ENCODE results near the gene THAP9. TPM values are rescaled to one million over a fixed set of nuclear protein-coding genes. Genes with fewer than 3 reads are reported as not detected.

THAP9 gene
- total and polyA plus RNA-seq, 7 donors, result 3.4 to 10.2 (median 7.6) TPM

DNA sequence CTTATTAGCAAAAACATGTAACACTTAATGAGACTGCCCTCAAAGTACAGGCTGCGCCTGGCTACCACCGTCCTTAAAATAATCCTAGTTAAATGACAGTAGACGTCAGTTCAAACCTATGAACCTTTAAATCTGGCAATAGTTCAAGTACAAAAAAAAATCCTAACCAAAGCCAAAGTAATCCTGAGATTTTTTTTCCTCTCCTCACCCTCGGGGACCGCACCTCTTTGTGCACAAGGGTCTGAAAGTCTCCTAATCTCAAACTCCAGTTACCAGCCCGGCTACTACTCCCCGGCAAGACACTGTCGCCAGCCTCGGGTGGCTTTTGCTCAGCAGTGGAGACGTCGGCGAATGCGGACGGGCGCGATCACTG, 10.0 kb upstream of the THAP9 start:
- ATAC-seq (peak; percentile 1 to 43 (median 28)), DNase-seq (no peak)
- H3K27ac ChIP-seq, result peak overlapping the region; percentile 86
- peaks cover 37% of the 10 kb centered on the region for H3K4me1 ChIP-seq
- intact Hi-C loops (cut with DNase I), result loop anchor here (5.0 to 10.0 kb wide), 3 partner anchors 122 to 516 kb away; partner anchors contain the start of genes COPS4 (in 1 of the 2), HNRNPD (in 1 of the 2) and LIN54 (in 1 of the 2)
- no peaks in the 10 kb centered on the region for H3K9me3 ChIP-seq
- H3K4me3 ChIP-seq, result peak overlapping the region; percentile 66
- H3K27me3 ChIP-seq (ENCODE audit: insufficient read depth in 3 of 3, low read length in 2 of 3), result no peaks in the 10 kb centered on the region
- peaks cover 5 to 30% of the 10 kb centered on the region in 2 donors for H3K36me3 ChIP-seq (ENCODE audit: insufficient read depth in 1 of 2, low read depth in 1 of 2)
- TF ChIP-seq, protein P1, sequence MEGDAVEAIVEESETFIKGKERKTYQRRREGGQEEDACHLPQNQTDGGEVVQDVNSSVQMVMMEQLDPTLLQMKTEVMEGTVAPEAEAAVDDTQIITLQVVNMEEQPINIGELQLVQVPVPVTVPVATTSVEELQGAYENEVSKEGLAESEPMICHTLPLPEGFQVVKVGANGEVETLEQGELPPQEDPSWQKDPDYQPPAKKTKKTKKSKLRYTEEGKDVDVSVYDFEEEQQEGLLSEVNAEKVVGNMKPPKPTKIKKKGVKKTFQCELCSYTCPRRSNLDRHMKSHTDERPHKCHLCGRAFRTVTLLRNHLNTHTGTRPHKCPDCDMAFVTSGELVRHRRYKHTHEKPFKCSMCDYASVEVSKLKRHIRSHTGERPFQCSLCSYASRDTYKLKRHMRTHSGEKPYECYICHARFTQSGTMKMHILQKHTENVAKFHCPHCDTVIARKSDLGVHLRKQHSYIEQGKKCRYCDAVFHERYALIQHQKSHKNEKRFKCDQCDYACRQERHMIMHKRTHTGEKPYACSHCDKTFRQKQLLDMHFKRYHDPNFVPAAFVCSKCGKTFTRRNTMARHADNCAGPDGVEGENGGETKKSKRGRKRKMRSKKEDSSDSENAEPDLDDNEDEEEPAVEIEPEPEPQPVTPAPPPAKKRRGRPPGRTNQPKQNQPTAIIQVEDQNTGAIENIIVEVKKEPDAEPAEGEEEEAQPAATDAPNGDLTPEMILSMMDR (IDR thresholded peaks at IDR 0.05), result no peak
- 0 to 1% (median 0%) methylated on average over 16 of the region's 16 CpGs for WGBS, 3 donors

DNA sequence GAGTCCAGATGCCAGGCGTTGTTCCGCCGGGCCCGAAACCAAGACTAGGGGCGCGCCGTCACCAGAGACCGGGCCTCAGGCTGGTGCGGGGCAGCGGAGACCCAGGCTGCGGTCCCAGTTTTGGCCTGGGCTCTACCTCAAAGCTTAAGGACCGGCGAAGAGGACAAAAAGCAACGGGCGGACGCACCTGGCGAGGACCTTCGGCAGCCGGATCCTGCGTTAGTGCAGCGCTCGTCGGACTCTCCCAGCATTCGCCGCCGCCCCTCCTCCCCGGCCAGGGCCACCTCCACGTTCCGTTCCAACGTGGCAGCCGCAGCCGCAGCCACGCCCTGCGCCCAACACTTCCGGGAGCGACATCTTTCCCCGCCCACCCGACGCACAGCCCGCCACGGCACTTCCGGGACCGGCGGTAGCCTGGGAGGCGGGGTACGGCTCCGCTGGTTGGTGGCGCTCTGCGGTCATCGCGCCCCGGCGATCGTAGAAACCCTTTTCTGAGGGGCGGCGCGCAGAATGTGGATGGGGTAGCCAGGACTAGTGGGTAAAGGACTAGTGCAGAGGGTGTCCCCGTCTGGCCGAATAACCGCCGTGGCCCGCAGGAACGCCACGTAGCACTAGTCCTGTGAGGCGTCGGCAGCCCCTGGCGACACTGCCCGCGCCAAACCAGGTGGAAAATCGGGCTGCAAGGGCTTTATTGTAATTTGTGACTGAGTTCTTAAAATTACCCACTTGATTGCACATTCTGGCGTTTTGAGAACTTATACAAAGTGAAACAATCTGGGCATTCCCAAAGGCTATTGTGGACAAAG, 9.4 kb upstream of the THAP9 start, which contains the start of gene SEC31A:
TSS of gene SEC31A (minus strand) at position 253 of the 806 bp plus-strand sequence. CDS start 9,217 bp downstream, outside the sequence.
- peaks cover 5 to 35% of the 10 kb centered on the region in 2 donors for H3K36me3 ChIP-seq (ENCODE audit: insufficient read depth in 1 of 2, low read depth in 1 of 2)
- ATAC-seq, result peak; percentile 97 to 99 (median 98)
- peak within 1 kb of the TSS; percentile 86 for H3K27ac ChIP-seq
- peaks cover 31% of the 10 kb centered on the region for H3K4me1 ChIP-seq
- intact Hi-C loops (cut with DNase I), result loop anchor here (1.0 to 10.0 kb wide), 4 partner anchors 9 to 516 kb away; partner anchors contain the start of genes COPS4 (in 1 of the 2), HNRNPD (in 1 of the 2), LIN54 (in 1 of the 2) and THAP9 (in 1 of the 2)
- no peaks in the 10 kb centered on the region for H3K27me3 ChIP-seq (ENCODE audit: insufficient read depth in 3 of 3, low read length in 2 of 3)
- TF ChIP-seq, protein P1 (IDR thresholded peaks at IDR 0.05), result no peak
- H3K4me3 ChIP-seq, result peak within 1 kb of the TSS; percentile 66
- DNase-seq, result peak; percentile 96 to 98
- WGBS, 3 donors, result 0 to 1% (median 1%) methylated on average over 69 to 71 of the region's 71 CpGs
- no peaks in the 10 kb centered on the region for H3K9me3 ChIP-seq

DNA sequence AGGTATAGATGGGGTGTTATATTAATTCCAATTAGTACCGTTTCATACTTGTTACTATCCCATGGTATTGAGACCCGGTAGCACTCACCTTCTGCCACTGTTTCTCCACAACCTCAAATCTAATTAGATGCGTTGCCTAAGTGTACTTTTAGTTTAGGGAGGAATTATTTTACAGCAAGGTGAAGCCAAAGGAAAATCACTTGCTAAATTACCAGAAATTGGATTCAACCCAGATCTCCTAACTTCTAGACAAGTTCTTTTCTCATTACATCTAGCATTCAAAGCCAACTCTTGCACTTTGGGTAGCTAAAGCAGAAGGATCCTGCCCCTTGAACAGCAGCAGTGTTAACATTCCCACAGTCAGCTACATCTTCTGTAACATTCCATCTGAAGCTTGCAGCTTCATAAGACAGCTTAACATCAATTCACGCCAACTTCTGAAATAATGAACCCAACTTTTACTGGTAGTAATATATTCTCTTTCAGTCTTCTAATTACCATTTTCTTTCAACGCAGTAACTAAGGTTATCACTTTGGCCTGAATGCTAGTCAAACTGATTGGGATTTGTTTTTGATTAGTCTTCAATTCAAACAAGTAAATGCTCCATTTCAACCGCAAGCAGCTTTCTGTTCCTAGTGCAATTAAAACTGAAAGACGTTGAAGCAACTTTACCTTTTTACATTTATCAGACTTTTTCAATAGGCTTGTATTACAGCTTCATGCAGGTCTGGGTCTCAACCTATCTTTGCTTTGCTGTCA, 8.6 kb upstream of the THAP9 start:
- H3K4me3 ChIP-seq, result peak overlapping the region; percentile 66
- intact Hi-C loops (cut with DNase I), result loop anchor here (1.0 to 10.0 kb wide), 4 partner anchors 8 to 517 kb away; partner anchors contain the start of genes COPS4 (in 1 of the 2), HNRNPD (in 1 of the 2), LIN54 (in 1 of the 2) and THAP9 (in 1 of the 2)
- H3K4me1 ChIP-seq, result peaks cover 26% of the 10 kb centered on the region
- TF ChIP-seq, protein P1 (IDR thresholded peaks at IDR 0.05), result no peak
- DNase-seq, result no peak
- peak overlapping the region; percentile 86 for H3K27ac ChIP-seq
- 26 to 28% (median 28%) methylated on average over 7 of the region's 7 CpGs for WGBS, 3 donors
- H3K9me3 ChIP-seq, result no peaks in the 10 kb centered on the region
- no peaks in the 10 kb centered on the region for H3K27me3 ChIP-seq (ENCODE audit: insufficient read depth in 3 of 3, low read length in 2 of 3)
- ATAC-seq, result no peak
- peaks cover 5 to 43% of the 10 kb centered on the region in 2 donors for H3K36me3 ChIP-seq (ENCODE audit: insufficient read depth in 1 of 2, low read depth in 1 of 2)

DNA sequence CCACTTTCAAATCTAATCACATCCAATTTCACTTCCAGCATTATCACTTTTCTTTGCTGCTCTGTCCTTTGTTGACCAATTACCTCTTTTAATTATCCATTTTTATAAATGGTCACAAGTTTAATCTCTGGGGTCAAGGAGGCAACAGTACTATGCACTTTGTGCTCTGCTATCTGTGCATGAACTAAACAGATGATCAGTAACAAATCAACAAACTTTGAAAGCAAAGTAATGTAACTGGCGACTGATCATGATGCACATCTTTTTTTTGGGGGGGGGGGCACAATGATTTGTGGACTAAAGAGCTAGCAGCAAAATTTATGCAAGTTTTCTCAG, 8.1 kb upstream of the THAP9 start:
- no peak for DNase-seq
- Histone ChIP-seq H3K4me3 (no peak overlapping the region), H3K9me3 (no peaks in the 10 kb centered on the region), H3K27ac (no peak overlapping the region), H3K36me3 (ENCODE audit: insufficient read depth in 1 of 2, low read depth in 1 of 2) (peaks cover 5 to 48% of the 10 kb centered on the region in 2 donors), H3K27me3 (ENCODE audit: insufficient read depth in 3 of 3, low read length in 2 of 3) (no peaks in the 10 kb centered on the region), H3K4me1 (peaks cover 29% of the 10 kb centered on the region)
- TF ChIP-seq, protein P1 (IDR thresholded peaks at IDR 0.05), result no peak
- intact Hi-C loops (cut with DNase I), result loop anchor here (5.0 to 10.0 kb wide), 3 partner anchors 120 to 518 kb away; partner anchors contain the start of genes COPS4 (in 1 of the 2), HNRNPD (in 1 of the 2) and LIN54 (in 1 of the 2)
- ATAC-seq, result no peak
- WGBS, 3 donors, result 68 to 78% (median 69%) methylated on average over 1 of the region's 1 CpG

Data from psoas muscle (tissue), 8 donors.